GM12878 (cell line): ENCODE data around the gene ETF1. TPM values are rescaled to one million over a fixed set of nuclear protein-coding genes. Genes with fewer than 3 reads are reported as not detected.

Experiments used
- ATAC-seq: fragments of 200-7000 bp; cut with Tn5 transposase; 3 replicates; pipeline ENCODE4 v1.9.1; 2020; ENCODE audit warnings: mild to moderate bottlenecking, moderate library complexity
- BruUV-seq: library from RNA; stranded (reverse); fragments of 400-500 nt; replicated peaks from 2 replicates; lab custom pipeline; 2021; lab: Mats Ljungman, UMichigan
- CTCF ChIA-PET: fragments of 300-600 bp; sonication (Branson Sonifier 250); formaldehyde crosslinking; extraction: SDS; loops from one replicate; lab custom pipeline; 2021; ENCODE audit warnings: inconsistent platforms; lab: Yijun Ruan, JAX
- POLR2A ChIA-PET: fragments of 350-600 bp; formaldehyde crosslinking; extraction: SDS; loops from one replicate; lab custom pipeline; 2021; ENCODE audit warnings: inconsistent platforms; lab: Charles Lee
- RAD21 ChIA-PET: fragments of 300-600 bp; sonication (Branson Sonifier 250); formaldehyde crosslinking; loops from one replicate; lab custom pipeline; 2023; ENCODE audit warnings: antibody characterized with exemption; ENCODE audit not compliant: unreplicated experiment; lab: Charles Lee
- SMC1A ChIA-PET: fragments of 300-600 bp; sonication (Branson Sonifier 250); formaldehyde crosslinking; loops from one replicate; lab custom pipeline; 2023; ENCODE audit not compliant: unreplicated experiment, uncharacterized antibody; lab: Charles Lee
- DNase-seq: peaks from one replicate; pipeline ENCODE4 v3.0.0-alpha.2; 2011; ENCODE audit warnings: low read depth, low spot score
- FAIRE-seq: peaks from 3 replicates; lab custom pipeline; 2011; peaks lifted over from hg19 to GRCh38; lab: Jason Lieb, UNC
- H2AFZ ChIP-seq: 2 replicates; pipeline ENCODE4 v1.6.0; 2011; ENCODE audit warnings: low read depth, low read length, control low read depth; ENCODE audit not compliant: control insufficient read depth
- H3K27ac ChIP-seq: 2 replicates; pipeline ENCODE4 v1.5.1; 2011; ENCODE audit warnings: control low read depth; ENCODE audit not compliant: control insufficient read depth, insufficient read depth
- H3K27me3 ChIP-seq, 2 experiments: replicated peaks in 1 of 2; 2 replicates each; pipeline versions ENCODE4 v1.6.0 to v1.6.1; 2011; ENCODE audit warnings: low read length in 1 of 2; ENCODE audit not compliant: control insufficient read depth in 2 of 2, insufficient read depth in 2 of 2
- H3K36me3 ChIP-seq, 2 experiments: 2 replicates each; pipeline ENCODE4 v1.5.1; 2011; ENCODE audit warnings: low read length in 1 of 2; ENCODE audit not compliant: control insufficient read depth in 2 of 2, insufficient read depth in 2 of 2
- H3K4me1 ChIP-seq: 2 replicates; pipeline ENCODE4 v1.6.1; 2011; ENCODE audit warnings: mild to moderate bottlenecking, low read length, moderate library complexity, mixed read lengths; ENCODE audit not compliant: control insufficient read depth, insufficient read depth
- H3K4me2 ChIP-seq: 2 replicates; pipeline ENCODE4 v1.6.0; 2011; ENCODE audit warnings: control low read depth; ENCODE audit not compliant: control insufficient read depth, insufficient read depth
- H3K4me3 ChIP-seq: fragments of 200-600 bp; sonication (generic); 2 replicates; pipeline ENCODE4 v1.5.1; 2016
- H3K79me2 ChIP-seq: 2 replicates; pipeline ENCODE4 v1.6.0; 2011; ENCODE audit warnings: low read length; ENCODE audit not compliant: control insufficient read depth, insufficient read depth
- H3K9ac ChIP-seq: 2 replicates; pipeline ENCODE4 v1.8.0; 2011; ENCODE audit warnings: low read length, control low read depth, mixed read lengths; ENCODE audit not compliant: control insufficient read depth, insufficient read depth
- H3K9me3 ChIP-seq: replicated peaks from 3 replicates; pipeline ENCODE4 v1.5.1; 2011; ENCODE audit warnings: mild to moderate bottlenecking, low read length; ENCODE audit not compliant: control insufficient read depth, insufficient read depth
- H4K20me1 ChIP-seq: 2 replicates; pipeline ENCODE4 v1.6.0; 2011; ENCODE audit not compliant: control insufficient read depth, insufficient read depth
- KDM1A ChIP-seq: fragments of 200-600 bp; sonication (generic); IDR thresholded peaks from 2 replicates; pipeline ENCODE4 v1.6.1; 2016; ENCODE audit warnings: borderline replicate concordance
- MYB ChIP-seq: fragments of 150-350 bp; IDR thresholded peaks from 2 replicates; pipeline ENCODE4 v1.6.1; 2014; ENCODE audit warnings: mild to moderate bottlenecking, low read depth, low read length, borderline replicate concordance
- NR2C2 ChIP-seq: IDR thresholded peaks from 2 replicates; pipeline ENCODE4 v1.6.1; 2011; ENCODE audit warnings: borderline replicate concordance, low read depth; ENCODE audit not compliant: control insufficient read depth, insufficient read length
- RELA ChIP-seq: fragments of 450-650 bp; IDR thresholded peaks from 2 replicates; pipeline ENCODE4 v1.8.0; 2014; ENCODE audit warnings: borderline replicate concordance; ENCODE audit not compliant: partially characterized antibody
- WGBS: methylation state at CpG from one replicate; pipeline ENCODE4 v1.1.6; 2016; ENCODE audit warnings: low lambda C conversion rate; ENCODE audit not compliant: insufficient replicate concordance, insufficient coverage; ENCODE audit errors: missing lambda C conversion rate; 5-methylcytosine and 5-hydroxymethylcytosine counted together
- in situ Hi-C: fragments of 300-500 bp; cut with MboI; formaldehyde crosslinking; loops from 9 replicates; pipeline ENCODE4 v1.14.3; 2018; ENCODE audit warnings: mixed read lengths
- intact Hi-C: fragments of 100-400 bp; cut with micrococcal nuclease; formaldehyde crosslinking; loops from one replicate; pipeline ENCODE4 v1.14.2; 2022; ENCODE audit not compliant: unreplicated experiment
- polyA plus RNA-seq, 11 experiments: library from polyadenylated mRNA; depleted of rRNA in 4 of 11; unstranded in 6 of 11; stranded (reverse) in 5 of 11; fragments of >200 nt; fragmentation: Nextera tagmentation in 4 of 11; fragmentation: Illumina TruSeq in 1 of 11; extraction: Ambion mirVana in 4 of 11; extraction: Trizol in 1 of 11; gene quantifications; 1 replicate in 1 of 11; 2 replicates in 10 of 11; pipeline versions ENCODE4 v1.2.1 to v1.2.3, GENCODE V29; 2011 to 2016; ENCODE audit warnings: inconsistent platforms in 2 of 11, missing spikeins in 2 of 11, low read depth in 1 of 11
- total RNA-seq, 4 experiments: library from RNA; depleted of rRNA in 3 of 4; stranded (reverse); fragments of >200 nt in 3 of 4; fragmentation: Illumina TruSeq in 1 of 4; extraction: Trizol in 1 of 4; gene quantifications; 2 replicates each; pipeline versions ENCODE4 v1.2.1 to v1.2.3, GENCODE V29; 2013 to 2021
- TF ChIP-seq, protein P1 (sequence below): fragments of 450-650 bp; IDR thresholded peaks from 2 replicates; pipeline ENCODE4 v1.6.1; 2018; ENCODE audit warnings: mild to moderate bottlenecking, low read depth, moderate library complexity; ENCODE audit not compliant: partially characterized antibody
- TF ChIP-seq, protein P2 (sequence below): fragments of 450-650 bp; IDR thresholded peaks from 2 replicates; pipeline ENCODE4 v1.6.1; 2017; ENCODE audit warnings: borderline replicate concordance
- TF ChIP-seq, protein P3 (sequence below): IDR thresholded peaks from 2 replicates; pipeline ENCODE4 v1.6.1; 2011; ENCODE audit warnings: low read depth, low read length, improper control_type of control experiment, borderline replicate concordance

The ETF1 gene
- total and polyA plus RNA-seq, 10 of the 15 experiments (the other 5 are each of a cell fraction or from before 2014, with no cell fraction given), result 29.8 to 145 (median 108) TPM

DNA sequence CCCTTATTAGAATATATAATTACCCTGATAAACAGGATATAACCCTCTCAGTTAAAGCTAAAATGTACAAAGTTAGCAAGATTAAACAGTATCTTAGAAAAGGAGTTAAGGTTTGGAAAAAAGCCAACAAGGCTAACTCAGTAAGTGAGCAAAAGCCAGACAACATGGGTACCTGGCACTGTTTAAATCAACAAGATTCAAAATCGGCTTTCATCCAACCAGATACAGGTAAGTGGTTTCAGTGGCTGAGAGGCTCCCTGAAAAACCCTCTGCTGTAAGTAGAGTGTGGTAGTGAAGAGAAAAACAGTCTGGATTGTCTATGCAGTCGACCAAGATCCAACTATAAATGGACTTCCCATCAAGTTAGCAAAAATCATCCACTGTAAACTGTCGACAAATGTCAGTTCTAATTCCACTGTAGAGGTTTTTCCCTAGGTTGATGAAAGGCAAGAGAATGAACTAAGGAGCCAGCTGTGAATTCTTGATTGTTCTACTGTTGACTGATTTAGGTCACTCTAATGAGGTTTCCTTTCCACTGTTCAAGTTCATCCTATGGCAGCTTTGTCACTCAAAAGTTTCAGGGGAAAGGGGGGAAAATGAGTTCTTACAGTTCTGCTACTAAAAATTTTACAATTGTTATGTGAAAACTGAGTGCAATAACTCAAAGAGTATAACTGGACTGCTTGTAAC, 27.3 kb downstream of the ETF1 start:
- no peaks in the 10 kb centered on the region for H3K9me3 ChIP-seq
- FAIRE-seq, result no peak
- no peak overlapping the region for H3K27ac ChIP-seq
- no peak overlapping the region for H3K4me3 ChIP-seq
- no peaks in the 10 kb centered on the region for H3K4me1 ChIP-seq
- DNase-seq, result no peak
- ChIA-PET RAD21 (no interaction called here), POLR2A (no interaction called here), CTCF (interaction anchor here (1.1 to 4.0 kb wide), 4 partner anchors 11 to 66 kb away, joined by 4 to 13 read pairs (median 4); no protein-coding TSS in a partner anchor), SMC1A (no interaction called here)
- peaks cover 14 to 31% of the 10 kb centered on the region in 2 experiments; a peak in 3 of 4 replicates for H3K36me3 ChIP-seq
- H3K9ac ChIP-seq, result no peak overlapping the region
- ATAC-seq, result no peak
- TF ChIP-seq NR2C2, result no peak
- TF ChIP-seq, protein P1, sequence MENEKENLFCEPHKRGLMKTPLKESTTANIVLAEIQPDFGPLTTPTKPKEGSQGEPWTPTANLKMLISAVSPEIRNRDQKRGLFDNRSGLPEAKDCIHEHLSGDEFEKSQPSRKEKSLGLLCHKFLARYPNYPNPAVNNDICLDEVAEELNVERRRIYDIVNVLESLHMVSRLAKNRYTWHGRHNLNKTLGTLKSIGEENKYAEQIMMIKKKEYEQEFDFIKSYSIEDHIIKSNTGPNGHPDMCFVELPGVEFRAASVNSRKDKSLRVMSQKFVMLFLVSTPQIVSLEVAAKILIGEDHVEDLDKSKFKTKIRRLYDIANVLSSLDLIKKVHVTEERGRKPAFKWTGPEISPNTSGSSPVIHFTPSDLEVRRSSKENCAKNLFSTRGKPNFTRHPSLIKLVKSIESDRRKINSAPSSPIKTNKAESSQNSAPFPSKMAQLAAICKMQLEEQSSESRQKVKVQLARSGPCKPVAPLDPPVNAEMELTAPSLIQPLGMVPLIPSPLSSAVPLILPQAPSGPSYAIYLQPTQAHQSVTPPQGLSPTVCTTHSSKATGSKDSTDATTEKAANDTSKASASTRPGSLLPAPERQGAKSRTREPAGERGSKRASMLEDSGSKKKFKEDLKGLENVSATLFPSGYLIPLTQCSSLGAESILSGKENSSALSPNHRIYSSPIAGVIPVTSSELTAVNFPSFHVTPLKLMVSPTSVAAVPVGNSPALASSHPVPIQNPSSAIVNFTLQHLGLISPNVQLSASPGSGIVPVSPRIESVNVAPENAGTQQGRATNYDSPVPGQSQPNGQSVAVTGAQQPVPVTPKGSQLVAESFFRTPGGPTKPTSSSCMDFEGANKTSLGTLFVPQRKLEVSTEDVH, result no peak
- TF ChIP-seq RELA, result no peak
- TF ChIP-seq MYB, result no peak
- no peak for TF ChIP-seq KDM1A
- TF ChIP-seq, protein P2, sequence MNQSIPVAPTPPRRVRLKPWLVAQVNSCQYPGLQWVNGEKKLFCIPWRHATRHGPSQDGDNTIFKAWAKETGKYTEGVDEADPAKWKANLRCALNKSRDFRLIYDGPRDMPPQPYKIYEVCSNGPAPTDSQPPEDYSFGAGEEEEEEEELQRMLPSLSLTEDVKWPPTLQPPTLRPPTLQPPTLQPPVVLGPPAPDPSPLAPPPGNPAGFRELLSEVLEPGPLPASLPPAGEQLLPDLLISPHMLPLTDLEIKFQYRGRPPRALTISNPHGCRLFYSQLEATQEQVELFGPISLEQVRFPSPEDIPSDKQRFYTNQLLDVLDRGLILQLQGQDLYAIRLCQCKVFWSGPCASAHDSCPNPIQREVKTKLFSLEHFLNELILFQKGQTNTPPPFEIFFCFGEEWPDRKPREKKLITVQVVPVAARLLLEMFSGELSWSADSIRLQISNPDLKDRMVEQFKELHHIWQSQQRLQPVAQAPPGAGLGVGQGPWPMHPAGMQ, result no peak
- TF ChIP-seq, protein P3, sequence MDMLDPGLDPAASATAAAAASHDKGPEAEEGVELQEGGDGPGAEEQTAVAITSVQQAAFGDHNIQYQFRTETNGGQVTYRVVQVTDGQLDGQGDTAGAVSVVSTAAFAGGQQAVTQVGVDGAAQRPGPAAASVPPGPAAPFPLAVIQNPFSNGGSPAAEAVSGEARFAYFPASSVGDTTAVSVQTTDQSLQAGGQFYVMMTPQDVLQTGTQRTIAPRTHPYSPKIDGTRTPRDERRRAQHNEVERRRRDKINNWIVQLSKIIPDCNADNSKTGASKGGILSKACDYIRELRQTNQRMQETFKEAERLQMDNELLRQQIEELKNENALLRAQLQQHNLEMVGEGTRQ, result no peak
- intact Hi-C loops (no loop called here), in situ Hi-C loops (loop anchor here (25.0 kb wide), 1 partner anchor 328 kb away; the partner anchor contains the start of genes BRD8 and KIF20A)
- H3K79me2 ChIP-seq, result peaks cover 5% of the 10 kb centered on the region
- H2AFZ ChIP-seq, result no peak overlapping the region
- 77% methylated on average over 3 of the region's 3 CpGs for WGBS
- BruUV-seq, result no TSS peak
- no peaks in the 10 kb centered on the region for H3K27me3 ChIP-seq
- no peak overlapping the region for H3K4me2 ChIP-seq
- no peaks in the 10 kb centered on the region for H4K20me1 ChIP-seq
